Mesothelial cell of epicardium (in vitro differentiated cells): ENCODE data around the gene APIP. TPM values are rescaled to one million over a fixed set of nuclear protein-coding genes. Genes with fewer than 3 reads are reported as not detected.

Experiments
- DNase-seq, 2 experiments: peaks; one replicate each; pipeline ENCODE4 v3.0.0; 2021; ENCODE audit warnings: low spot score in 2 of 2; ENCODE audit not compliant: unreplicated experiment in 2 of 2
- H3K27ac Mint-ChIP-seq: 2 replicates; pipeline ENCODE4 v1.8.0; 2021; ENCODE audit warnings: mixed read lengths
- H3K27me3 Mint-ChIP-seq: 2 replicates; pipeline ENCODE4 v1.8.0; 2021; ENCODE audit warnings: low read depth, mixed read lengths
- H3K36me3 Mint-ChIP-seq: 2 replicates; pipeline ENCODE4 v1.8.0; 2021; ENCODE audit warnings: mixed read lengths
- H3K4me1 Mint-ChIP-seq: 2 replicates; pipeline ENCODE4 v1.8.0; 2021; ENCODE audit warnings: mixed read lengths
- H3K4me3 Mint-ChIP-seq: 2 replicates; pipeline ENCODE4 v1.8.0; 2021; ENCODE audit warnings: mild to moderate bottlenecking, moderate library complexity, mixed read lengths
- H3K9me3 Mint-ChIP-seq: 2 replicates; pipeline ENCODE4 v1.8.0; 2021; ENCODE audit warnings: mixed read lengths
- total RNA-seq: library from RNA; stranded (reverse); gene quantifications from 3 replicates; pipeline ENCODE4 v1.2.1, GENCODE V29; 2021
- TF ChIP-seq, protein P1 (sequence below): fragments of 200-600 bp; sonication (generic); IDR thresholded peaks from one replicate; pipeline ENCODE4 v1.5.0; 2021; ENCODE audit warnings: antibody characterized with exemption; ENCODE audit not compliant: unreplicated experiment

The APIP gene
- total RNA-seq, 1 donor from 2014 or later, result 22.9 TPM

- Mint-ChIP-seq H3K4me3 (no peak overlapping the region), H3K27ac (no peak overlapping the region), H3K27me3 (no peaks in the 10 kb centered on the region), H3K4me1 (peaks cover 4% of the 10 kb centered on the region), H3K36me3 (peaks cover 12% of the 10 kb centered on the region), H3K9me3 (no peaks in the 10 kb centered on the region)
- TF ChIP-seq, protein P1, sequence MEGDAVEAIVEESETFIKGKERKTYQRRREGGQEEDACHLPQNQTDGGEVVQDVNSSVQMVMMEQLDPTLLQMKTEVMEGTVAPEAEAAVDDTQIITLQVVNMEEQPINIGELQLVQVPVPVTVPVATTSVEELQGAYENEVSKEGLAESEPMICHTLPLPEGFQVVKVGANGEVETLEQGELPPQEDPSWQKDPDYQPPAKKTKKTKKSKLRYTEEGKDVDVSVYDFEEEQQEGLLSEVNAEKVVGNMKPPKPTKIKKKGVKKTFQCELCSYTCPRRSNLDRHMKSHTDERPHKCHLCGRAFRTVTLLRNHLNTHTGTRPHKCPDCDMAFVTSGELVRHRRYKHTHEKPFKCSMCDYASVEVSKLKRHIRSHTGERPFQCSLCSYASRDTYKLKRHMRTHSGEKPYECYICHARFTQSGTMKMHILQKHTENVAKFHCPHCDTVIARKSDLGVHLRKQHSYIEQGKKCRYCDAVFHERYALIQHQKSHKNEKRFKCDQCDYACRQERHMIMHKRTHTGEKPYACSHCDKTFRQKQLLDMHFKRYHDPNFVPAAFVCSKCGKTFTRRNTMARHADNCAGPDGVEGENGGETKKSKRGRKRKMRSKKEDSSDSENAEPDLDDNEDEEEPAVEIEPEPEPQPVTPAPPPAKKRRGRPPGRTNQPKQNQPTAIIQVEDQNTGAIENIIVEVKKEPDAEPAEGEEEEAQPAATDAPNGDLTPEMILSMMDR, result no peak
- DNase-seq, result no peak
These were observed 43.6 kb upstream of the APIP start for GRCh38 chr11:34959770-34960169.

GRCh38 chr11:34957606-34958005 is 41.4 kb upstream of the APIP start:
- Mint-ChIP-seq H3K36me3 (peaks cover 16% of the 10 kb centered on the region), H3K27ac (no peak overlapping the region), H3K4me1 (peaks cover 4% of the 10 kb centered on the region), H3K27me3 (no peaks in the 10 kb centered on the region), H3K9me3 (peaks cover 3% of the 10 kb centered on the region), H3K4me3 (no peak overlapping the region)
- DNase-seq, result no peak
- TF ChIP-seq, protein P1, result no peak

- H3K36me3 Mint-ChIP-seq, result peaks cover 16% of the 10 kb centered on the region
- no peak overlapping the region for H3K27ac Mint-ChIP-seq
- no peaks in the 10 kb centered on the region for H3K27me3 Mint-ChIP-seq
- H3K9me3 Mint-ChIP-seq, result peaks cover 3% of the 10 kb centered on the region
- peaks cover 4% of the 10 kb centered on the region for H3K4me1 Mint-ChIP-seq
- TF ChIP-seq, protein P1, result no peak
- no peak overlapping the region for H3K4me3 Mint-ChIP-seq
- DNase-seq, result no peak
These were observed 41.0 kb upstream of the APIP start for GRCh38 chr11:34957206-34957605.

DNA sequence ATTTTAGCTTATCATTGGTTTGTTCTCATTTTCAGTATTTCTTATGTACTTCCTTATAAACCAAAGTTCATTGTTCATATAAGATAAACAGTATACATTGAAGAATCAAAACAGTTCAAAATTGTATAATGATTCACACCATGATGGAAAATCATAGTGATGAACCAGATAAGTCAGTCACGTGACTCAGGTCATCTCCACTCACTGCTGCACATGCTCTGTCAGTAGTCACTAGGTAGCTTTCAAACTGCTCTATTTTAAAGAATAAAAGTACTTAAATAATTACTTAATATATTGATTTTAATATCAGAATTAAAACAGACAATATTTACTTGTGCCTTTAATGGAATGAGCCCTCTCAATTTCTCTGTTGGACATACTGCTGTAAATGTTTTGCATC is 37.8 kb upstream of the APIP start:
- Mint-ChIP-seq H3K36me3 (peaks cover 21% of the 10 kb centered on the region), H3K27me3 (no peaks in the 10 kb centered on the region), H3K27ac (no peak overlapping the region), H3K4me3 (no peak overlapping the region), H3K4me1 (no peaks in the 10 kb centered on the region), H3K9me3 (peaks cover 3% of the 10 kb centered on the region)
- TF ChIP-seq, protein P1, result no peak
- no peak for DNase-seq

DNA sequence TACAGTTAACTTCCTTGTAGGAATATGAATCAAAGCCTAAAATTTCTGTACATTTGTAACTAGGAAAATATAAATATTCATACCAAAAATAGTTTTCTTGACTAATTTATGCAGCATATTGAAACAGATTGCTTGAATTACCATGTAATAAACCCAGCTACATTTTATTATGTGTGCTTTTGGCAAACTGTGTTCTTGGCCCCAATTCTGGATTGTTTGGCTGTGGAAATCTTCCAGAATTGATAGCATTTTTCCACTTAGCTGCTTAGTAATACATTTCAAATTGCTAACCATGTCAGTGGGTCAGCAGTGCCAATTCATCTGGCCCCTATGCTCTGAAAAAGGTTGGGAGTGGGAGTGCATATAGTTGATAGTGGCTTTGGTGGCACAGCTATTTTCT is 32.5 kb upstream of the APIP start:
- TF ChIP-seq, protein P1, result no peak
- Mint-ChIP-seq H3K4me1 (no peaks in the 10 kb centered on the region), H3K4me3 (no peak overlapping the region), H3K27me3 (no peaks in the 10 kb centered on the region), H3K36me3 (peaks cover 28% of the 10 kb centered on the region), H3K27ac (no peak overlapping the region), H3K9me3 (peaks cover 8% of the 10 kb centered on the region)
- DNase-seq, result no peak

DNA sequence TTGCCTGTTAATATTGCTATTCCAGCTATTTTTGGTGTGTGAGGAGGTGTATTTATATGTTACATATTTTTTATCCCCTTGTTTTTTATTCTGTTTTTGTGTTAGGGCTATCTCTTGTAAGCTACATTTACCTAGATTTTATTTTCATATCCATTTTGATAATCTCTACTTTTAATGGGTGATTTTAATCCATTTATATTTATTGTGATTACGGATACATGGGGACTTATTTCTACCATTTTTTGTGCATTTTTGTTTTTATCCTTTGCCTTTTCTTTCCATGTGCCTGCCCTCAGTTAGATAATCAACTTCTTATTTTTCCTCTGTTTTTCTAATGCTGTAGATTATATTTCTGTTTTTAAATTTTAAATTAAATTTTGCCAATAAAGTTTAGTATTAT is 28.5 kb upstream of the APIP start:
- Mint-ChIP-seq H3K27me3 (no peaks in the 10 kb centered on the region), H3K36me3 (peaks cover 27% of the 10 kb centered on the region), H3K4me3 (no peak overlapping the region), H3K27ac (no peak overlapping the region), H3K4me1 (no peaks in the 10 kb centered on the region), H3K9me3 (peaks cover 8% of the 10 kb centered on the region)
- DNase-seq, result no peak
- TF ChIP-seq, protein P1, result no peak
